CD4-positive, alpha-beta T cell treated with Interleukin-15 for 1 hour (primary cell): ENCODE data around the gene NKG7.
"Not testable (repeated sequence)": the region's sequence is repeated elsewhere in the genome, so short reads cannot be mapped to it uniquely, and the experiment has no call there.

ENCODE experiments used
- DNase-seq: peaks from one replicate; pipeline ENCODE4 v3.0.0-alpha.2; 2020

Gene NKG7, protein sequence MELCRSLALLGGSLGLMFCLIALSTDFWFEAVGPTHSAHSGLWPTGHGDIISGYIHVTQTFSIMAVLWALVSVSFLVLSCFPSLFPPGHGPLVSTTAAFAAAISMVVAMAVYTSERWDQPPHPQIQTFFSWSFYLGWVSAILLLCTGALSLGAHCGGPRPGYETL

GRCh38 chr19:51372649-51373504 is at the start of gene NKG7:
TSS of gene NKG7 (minus strand) at chr19:51372654. CDS start at chr19:51372535, 119 bp downstream.
- peak; percentile 85 for DNase-seq

GRCh38 chr19:51422053-51422448 is 49.6 kb upstream of the NKG7 start:
- peak; percentile 79 for DNase-seq

- no peak for DNase-seq
Observed at GRCh38 chr19:51421229-51422052, 49.0 kb upstream of the NKG7 start.

- DNase-seq = not testable (repeated sequence)
Observed at GRCh38 chr19:51420511-51420910, 48.1 kb upstream of the NKG7 start.

DNA sequence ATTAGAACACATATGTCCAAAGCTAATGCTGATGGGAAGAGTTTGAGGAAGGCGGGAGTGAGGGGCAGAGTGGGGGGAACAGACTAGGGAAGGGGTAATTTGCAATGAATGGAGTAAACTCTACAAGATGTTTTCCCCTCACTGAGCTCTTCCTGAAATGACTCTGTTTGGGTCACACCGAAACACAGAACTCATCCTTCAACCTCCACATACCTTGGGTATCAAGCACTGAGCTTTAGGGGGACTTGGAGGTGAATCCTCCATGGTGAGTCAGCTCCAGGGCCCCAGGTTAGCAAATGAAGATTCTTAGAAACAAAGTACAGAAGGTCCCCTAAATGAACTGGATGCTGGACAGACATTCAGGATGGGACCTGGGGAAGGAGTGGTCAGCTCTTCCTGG is 46.3 kb upstream of the NKG7 start:
- no peak for DNase-seq

DNA sequence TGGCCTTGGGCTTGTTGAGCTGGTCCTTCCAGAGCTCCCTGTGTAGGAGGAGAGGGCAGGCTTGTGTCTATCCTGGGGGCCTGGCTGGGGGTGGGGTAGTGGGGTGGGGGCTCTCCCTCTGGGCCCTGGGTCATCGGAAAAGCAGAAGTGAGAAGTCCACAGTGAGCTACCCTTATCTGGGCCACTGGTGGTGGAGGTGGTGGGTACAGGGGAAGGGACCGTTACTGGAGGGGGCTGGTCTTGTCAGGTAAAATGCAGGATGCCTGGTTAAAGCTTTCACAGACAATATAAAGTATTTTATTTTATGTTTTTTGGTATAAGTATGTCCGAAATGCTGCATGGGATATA is 45.3 kb upstream of the NKG7 start:
- DNase-seq = no peak

GRCh38 chr19:51417107-51417809 is 44.8 kb upstream of the NKG7 start, which contains the start of gene SIGLEC10:
TSS of gene SIGLEC10 (minus strand) at chr19:51417642. CDS start at chr19:51417581, 61 bp downstream.
- DNase-seq = peak; percentile 73

DNA sequence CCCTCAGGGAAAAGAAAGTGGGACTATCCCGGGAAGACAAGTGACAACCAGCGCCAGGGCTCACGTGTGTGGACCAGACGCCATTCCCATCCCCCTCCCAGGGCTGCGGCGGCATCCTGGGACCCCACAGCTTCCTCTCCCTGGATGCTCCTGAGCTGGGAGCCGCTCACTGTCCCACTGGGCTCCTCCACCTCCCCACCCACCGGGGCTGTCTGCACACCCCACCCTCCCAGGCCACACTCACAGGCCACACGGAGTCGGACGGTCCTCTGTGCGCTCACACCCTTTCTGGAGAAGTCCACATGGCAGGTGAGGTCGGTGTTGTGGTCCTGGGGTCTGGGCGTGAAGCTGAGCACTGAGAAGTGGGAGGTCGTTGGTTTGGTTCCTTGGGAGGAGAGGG is 44.0 kb upstream of the NKG7 start:
- DNase-seq = not testable (repeated sequence)

DNA sequence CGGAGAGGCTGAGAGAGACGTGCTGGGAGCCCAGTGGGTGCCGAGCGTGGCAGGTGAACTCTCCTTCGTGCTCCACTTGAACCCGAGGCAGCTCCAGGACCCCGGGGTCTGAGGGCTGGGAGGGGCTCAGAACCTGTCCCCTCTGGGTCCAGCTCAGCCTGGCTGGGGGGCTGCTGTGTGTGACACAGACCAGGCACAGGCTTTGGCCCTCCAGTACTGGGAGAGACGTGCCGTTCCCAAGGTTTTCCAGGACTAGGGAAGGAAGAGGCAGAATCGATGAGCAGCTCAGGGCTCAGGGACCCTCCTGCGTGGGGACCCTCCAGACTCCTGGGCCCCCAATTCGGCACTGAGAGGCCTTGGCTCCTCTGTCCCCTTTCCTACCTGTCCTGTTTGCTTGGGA is 42.7 kb upstream of the NKG7 start:
- DNase-seq = no peak

GRCh38 chr19:51410950-51411748 is 38.7 kb upstream of the NKG7 start:
- no peak for DNase-seq

DNA sequence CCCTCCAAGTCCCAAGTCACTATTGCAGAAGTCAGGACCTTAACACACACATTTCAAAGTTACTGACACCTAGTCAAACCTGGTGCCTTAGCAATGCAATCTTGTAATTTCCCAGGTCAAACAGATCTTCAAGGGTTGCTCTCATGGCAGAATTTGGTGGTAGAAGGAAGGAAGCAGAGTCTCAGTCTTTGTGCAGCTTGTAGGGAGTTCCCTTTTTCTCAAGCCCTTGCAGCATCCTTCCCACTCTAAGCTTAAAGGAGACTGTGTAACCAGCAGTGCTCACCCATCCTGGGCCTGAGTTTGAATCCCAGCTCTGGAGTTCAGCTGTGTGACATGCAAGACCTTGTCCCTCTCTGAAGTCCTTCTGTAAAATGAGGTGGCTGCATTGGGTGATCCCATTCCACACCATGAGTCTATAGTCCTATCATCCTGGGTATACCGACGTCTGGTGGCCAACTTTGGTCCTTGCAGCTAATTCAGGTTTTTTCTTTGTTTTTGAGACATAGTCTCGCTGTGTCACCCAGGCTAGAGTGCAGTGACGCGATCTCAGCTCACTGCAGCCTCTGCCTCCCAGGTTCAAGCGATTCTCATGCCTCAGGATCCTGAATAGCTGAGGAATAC is 35.2 kb upstream of the NKG7 start:
- peak; percentile 44 for DNase-seq

DNA sequence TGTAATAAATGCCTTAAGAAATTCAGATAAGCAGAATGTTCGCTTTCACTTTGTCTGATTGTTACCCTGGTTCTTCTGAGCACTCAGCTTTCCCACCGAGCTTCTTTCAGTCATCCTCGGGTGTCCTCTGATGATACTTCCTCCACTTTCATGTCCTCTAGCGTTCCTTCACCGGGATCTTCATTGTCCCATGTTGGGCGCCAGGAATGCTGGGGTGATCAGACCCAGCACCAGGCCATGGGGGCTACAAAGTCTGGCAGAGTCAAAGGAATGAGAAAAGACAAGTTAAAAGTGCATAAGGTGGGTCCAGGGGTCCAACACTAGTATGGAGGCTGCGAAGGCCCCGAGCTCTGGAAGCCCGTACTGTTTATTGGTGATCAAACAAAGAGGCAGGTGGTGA is 29.7 kb upstream of the NKG7 start:
- no peak for DNase-seq

DNA sequence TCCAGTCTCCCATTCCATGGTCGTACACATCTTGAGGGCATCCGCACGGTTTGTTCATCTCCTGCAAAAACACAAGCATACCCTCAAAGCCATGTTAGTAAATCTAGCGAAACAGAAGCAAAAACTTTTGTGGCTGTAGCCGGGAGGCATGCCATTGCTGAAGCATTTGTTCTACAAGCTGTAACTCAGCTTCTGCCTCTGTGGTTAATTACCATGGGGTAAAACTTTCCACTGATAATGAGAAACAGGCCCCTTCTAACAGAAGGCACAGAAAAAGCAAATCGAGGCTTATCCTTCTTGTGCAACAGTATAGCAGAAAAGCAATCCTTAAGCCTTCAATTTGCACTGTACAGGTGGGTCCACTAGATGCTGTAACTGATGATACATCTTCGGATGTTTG is 27.5 kb upstream of the NKG7 start:
- DNase-seq = not testable (repeated sequence)

DNA sequence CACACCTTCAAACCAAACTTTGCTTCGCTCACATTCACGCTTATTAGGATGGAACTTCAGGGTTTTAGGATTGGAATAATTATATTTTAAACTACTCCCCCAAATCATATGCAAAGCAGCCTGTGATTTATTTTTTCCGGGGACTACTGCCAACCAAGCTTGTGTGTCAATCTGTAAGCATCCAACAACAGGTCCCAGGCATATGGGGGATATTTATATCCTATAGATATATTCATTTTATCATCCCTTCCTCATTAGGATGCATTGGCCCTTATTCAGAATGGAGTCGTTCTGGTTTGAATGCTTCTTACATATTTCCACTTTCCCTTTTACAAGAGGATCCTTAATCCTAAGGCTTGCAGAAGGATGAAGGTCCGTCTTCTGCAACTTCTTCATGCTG is 26.8 kb upstream of the NKG7 start:
- DNase-seq = no peak

- DNase-seq = no peak
Observed at GRCh38 chr19:51398096-51398704, 25.7 kb upstream of the NKG7 start.

- DNase-seq = not testable (repeated sequence)
Observed at GRCh38 chr19:51397453-51397852, 25.0 kb upstream of the NKG7 start.

- no peak for DNase-seq
Observed at GRCh38 chr19:51396175-51396574, 23.7 kb upstream of the NKG7 start.

DNA sequence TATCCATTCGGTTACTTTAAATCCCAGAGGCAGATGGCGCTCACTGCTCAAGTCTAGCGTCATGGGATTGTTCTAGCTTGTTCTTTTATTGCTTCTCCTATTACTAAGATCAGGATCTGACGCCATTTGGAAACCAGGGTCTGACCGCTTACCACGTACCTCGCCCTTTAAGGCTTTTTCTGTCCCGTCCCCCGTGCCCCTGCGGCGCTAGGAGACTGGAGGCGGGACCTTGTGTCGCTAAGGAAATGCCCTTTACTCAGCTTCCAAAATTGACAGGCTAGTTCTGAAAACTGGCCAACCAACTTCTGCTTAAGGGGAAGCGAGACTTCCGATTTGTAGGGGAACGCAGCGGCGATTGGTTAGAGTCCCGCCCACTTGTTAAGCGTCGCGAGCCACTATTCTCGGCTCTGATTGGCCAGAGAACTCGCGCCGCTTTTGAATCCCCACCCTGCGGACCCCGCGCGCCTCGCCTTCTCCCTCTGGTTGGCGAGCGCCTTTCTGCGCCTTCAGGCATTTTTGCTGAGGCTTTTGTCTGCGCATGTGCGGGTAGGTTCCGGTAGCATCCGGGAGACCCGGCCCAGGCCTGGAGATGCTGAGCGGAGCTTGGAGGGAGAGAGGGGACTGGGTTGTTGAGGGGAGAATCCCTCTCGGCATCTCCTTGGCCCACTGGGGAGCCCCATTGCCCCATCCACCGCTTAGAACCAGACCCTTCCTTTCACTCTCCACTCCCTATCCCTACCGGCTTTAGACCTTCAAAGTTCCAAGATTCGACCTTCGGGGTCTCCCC is 21.8 kb upstream of the NKG7 start:
- peak; percentile 95 for DNase-seq

GRCh38 chr19:51392701-51393100 is 20.2 kb upstream of the NKG7 start:
- DNase-seq = no peak

DNA sequence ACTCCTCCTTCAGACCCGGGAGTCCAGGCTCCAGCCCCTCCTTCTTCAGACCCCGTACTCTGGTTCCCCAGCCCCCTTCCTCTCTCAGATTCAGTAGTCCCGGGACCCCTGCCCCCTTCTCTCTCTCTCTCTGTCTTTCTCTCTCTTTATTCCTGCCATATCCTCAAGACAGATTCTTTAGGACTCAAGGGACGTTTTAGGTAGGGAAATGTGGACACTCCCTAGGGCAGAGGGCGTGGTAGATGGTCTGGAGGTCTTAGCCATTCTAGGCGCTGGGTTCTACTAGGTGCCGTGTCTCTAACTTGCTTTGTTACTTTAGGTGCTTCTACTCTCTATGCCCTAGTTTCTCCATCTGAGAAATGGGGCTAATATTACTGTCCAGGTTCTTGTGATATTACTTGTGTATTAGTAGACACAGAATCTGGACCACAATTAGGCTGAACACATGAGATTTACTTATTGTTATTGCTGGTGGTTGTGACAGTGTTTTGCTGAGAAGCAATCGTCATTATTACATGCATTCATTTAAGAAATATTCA is 18.7 kb upstream of the NKG7 start:
- DNase-seq = no peak
